Peyer's patch (tissue), 4 donors: ENCODE data around the gene KMT2E. TPM values are rescaled to one million over a fixed set of nuclear protein-coding genes. Genes with fewer than 3 reads are reported as not detected.

Experiments used
- DNase-seq, 3 donors: peaks; one replicate each; pipeline ENCODE4 v3.0.0-alpha.2; 2017 to 2019
- H3K27ac ChIP-seq, 4 donors: fragments of 200-600 bp; sonication (generic); one replicate each; pipeline ENCODE4 v1.5.1; 2016 to 2019
- H3K27me3 ChIP-seq, 2 donors: fragments of 200-600 bp; sonication (generic); one replicate each; pipeline ENCODE4 v1.5.1; 2019
- H3K36me3 ChIP-seq, 3 donors: fragments of 200-600 bp; sonication (generic); one replicate each; pipeline ENCODE4 v1.5.1; 2016 to 2019
- H3K4me1 ChIP-seq, 4 donors: fragments of 200-600 bp; sonication (generic); one replicate each; pipeline ENCODE4 v1.5.1; 2016 to 2019
- H3K4me3 ChIP-seq, 4 donors: fragments of 200-600 bp; sonication (generic); 1 replicate in 3 of 4; 2 replicates in 1 of 4; pipeline ENCODE4 v1.5.1; 2016 to 2019; ENCODE audit warnings: mild to moderate bottlenecking in 1 of 4
- H3K9me3 ChIP-seq, 4 donors: fragments of 200-600 bp; sonication (generic); one replicate each; pipeline ENCODE4 v1.5.1; 2016 to 2019; ENCODE audit warnings: mild to moderate bottlenecking in 1 of 4
- CTCF ChIP-seq, 6 experiments: fragments of 450-650 bp in 4 of 6; fragments of 200-600 bp in 2 of 6; sonication (generic) in 1 of 6; IDR thresholded peaks; one replicate each; pipeline ENCODE4 v1.5.1; 2017 to 2019; ENCODE audit warnings: antibody characterized with exemption in 6 of 6, mild to moderate bottlenecking in 3 of 6, moderate library complexity in 1 of 6
- POLR2A ChIP-seq, 2 donors: fragments of 450-650 bp; IDR thresholded peaks; one replicate each; pipeline ENCODE4 v1.5.1; 2017; ENCODE audit warnings: antibody characterized with exemption in 2 of 2, mild to moderate bottlenecking in 2 of 2, moderate library complexity in 2 of 2
- total RNA-seq, 4 donors: library from RNA; depleted of rRNA; stranded (reverse); fragments of >200 nt; gene quantifications; one replicate each; pipeline ENCODE4 v1.1.0, GENCODE V29; 2016

The KMT2E gene
- total RNA-seq, 4 donors from 2014 or later = 88.6 to 170 (median 130) TPM

GRCh38 chr7:105084581-105084980 lies 70.6 kb downstream of the KMT2E start:
- no peaks in the 10 kb centered on the region for H3K27me3 ChIP-seq
- no peaks in the 10 kb centered on the region for H3K4me1 ChIP-seq
- peaks cover 0 to 71% (median 0%) of the 10 kb centered on the region in 3 donors for H3K36me3 ChIP-seq
- no peak overlapping the region for H3K4me3 ChIP-seq
- no peak overlapping the region for H3K27ac ChIP-seq
- no peaks in the 10 kb centered on the region for H3K9me3 ChIP-seq
- no peak for DNase-seq
- TF ChIP-seq POLR2A (IDR thresholded peaks at IDR 0.05) (no peak), CTCF (IDR thresholded peaks at IDR 0.05) (no peak)

- no peak for DNase-seq
- Histone ChIP-seq H3K4me3 (no peak overlapping the region), H3K27me3 (no peaks in the 10 kb centered on the region), H3K36me3 (peaks cover 0 to 72% (median 0%) of the 10 kb centered on the region in 3 donors), H3K9me3 (no peaks in the 10 kb centered on the region), H3K27ac (no peak overlapping the region), H3K4me1 (no peaks in the 10 kb centered on the region)
- TF ChIP-seq POLR2A (IDR thresholded peaks at IDR 0.05) = no peak
These were observed 72.8 kb downstream of the KMT2E start for GRCh38 chr7:105086850-105087249.

GRCh38 chr7:105087981-105088380 lies 74.0 kb downstream of the KMT2E start:
- H3K36me3 ChIP-seq = peaks cover 0 to 72% (median 0%) of the 10 kb centered on the region in 3 donors
- H3K9me3 ChIP-seq = no peaks in the 10 kb centered on the region
- no peak overlapping the region for H3K4me3 ChIP-seq
- no peak for TF ChIP-seq POLR2A (IDR thresholded peaks at IDR 0.05)
- TF ChIP-seq CTCF (IDR thresholded peaks at IDR 0.05) = no peak
- DNase-seq = no peak
- no peak overlapping the region for H3K27ac ChIP-seq
- H3K27me3 ChIP-seq = no peaks in the 10 kb centered on the region
- no peaks in the 10 kb centered on the region for H3K4me1 ChIP-seq

GRCh38 chr7:105088456-105088855 lies 74.5 kb downstream of the KMT2E start:
- H3K27me3 ChIP-seq = no peaks in the 10 kb centered on the region
- peaks cover 0 to 72% (median 0%) of the 10 kb centered on the region in 3 donors for H3K36me3 ChIP-seq
- no peaks in the 10 kb centered on the region for H3K4me1 ChIP-seq
- H3K4me3 ChIP-seq = no peak overlapping the region
- TF ChIP-seq POLR2A (IDR thresholded peaks at IDR 0.05) (no peak), CTCF (IDR thresholded peaks at IDR 0.05) (no peak)
- no peak for DNase-seq
- H3K27ac ChIP-seq = no peak overlapping the region
- H3K9me3 ChIP-seq = no peaks in the 10 kb centered on the region

- TF ChIP-seq CTCF (IDR thresholded peaks at IDR 0.05) = no peak
- no peak for TF ChIP-seq POLR2A (IDR thresholded peaks at IDR 0.05)
- no peaks in the 10 kb centered on the region for H3K4me1 ChIP-seq
- no peak overlapping the region for H3K4me3 ChIP-seq
- no peak for DNase-seq
- no peaks in the 10 kb centered on the region for H3K27me3 ChIP-seq
- no peaks in the 10 kb centered on the region for H3K9me3 ChIP-seq
- H3K36me3 ChIP-seq = peaks cover 0 to 53% (median 0%) of the 10 kb centered on the region in 3 donors
- H3K27ac ChIP-seq = no peak overlapping the region
These were observed 81.0 kb downstream of the KMT2E start for GRCh38 chr7:105094966-105095365.

GRCh38 chr7:105096306-105096705 lies 82.3 kb downstream of the KMT2E start:
- TF ChIP-seq POLR2A (IDR thresholded peaks at IDR 0.05) = no peak
- TF ChIP-seq CTCF (IDR thresholded peaks at IDR 0.05) = no peak
- no peak overlapping the region for H3K27ac ChIP-seq
- H3K27me3 ChIP-seq = no peaks in the 10 kb centered on the region
- H3K9me3 ChIP-seq = no peaks in the 10 kb centered on the region
- peaks cover 0 to 51% (median 0%) of the 10 kb centered on the region in 3 donors for H3K36me3 ChIP-seq
- H3K4me3 ChIP-seq = no peak overlapping the region
- no peak for DNase-seq
- no peaks in the 10 kb centered on the region for H3K4me1 ChIP-seq
